Right lobe of liver (tissue), 6 donors: ENCODE measurements around the gene SPATA2L. TPM values are rescaled to one million over a fixed set of nuclear protein-coding genes. Genes with fewer than 3 reads are reported as not detected.

Source experiments
- ATAC-seq, 4 donors: fragments of 200-7000 bp; cut with Tn5 transposase; one replicate each; pipeline ENCODE4 v1.9.1; 2020; ENCODE audit warnings: mild to moderate bottlenecking in 4 of 4, moderate library complexity in 4 of 4
- DNase-seq, 3 donors: peaks; one replicate each; pipeline ENCODE4 v3.0.0-alpha.2; 2020
- H3K27ac ChIP-seq, 3 donors: fragments of 200-600 bp; one replicate each; pipeline ENCODE4 v1.8.0; 2022
- H3K27me3 ChIP-seq, 2 donors: fragments of 200-600 bp; one replicate each; pipeline ENCODE4 v1.8.0; 2022
- H3K36me3 ChIP-seq, 4 donors: fragments of 200-600 bp; sonication (generic) in 1 of 4; one replicate each; pipeline versions ENCODE4 v1.5.1 to v1.8.0; 2017 to 2022; ENCODE audit warnings: control low read depth in 1 of 4
- H3K4me1 ChIP-seq, 4 donors: fragments of 200-600 bp; sonication (generic) in 1 of 4; one replicate each; pipeline versions ENCODE4 v1.5.1 to v1.8.0; 2017 to 2022; ENCODE audit warnings: control low read depth in 1 of 4
- H3K4me3 ChIP-seq, 3 donors: fragments of 200-600 bp; one replicate each; pipeline ENCODE4 v1.8.0; 2022
- H3K9me3 ChIP-seq, 4 donors: fragments of 200-600 bp; sonication (generic) in 1 of 4; one replicate each; pipeline versions ENCODE4 v1.5.1 to v1.8.0; 2017 to 2022; ENCODE audit warnings: control low read depth in 1 of 4
- CTCF ChIP-seq, 4 donors: fragments of 200-600 bp in 3 of 4; fragments of 450-650 bp in 1 of 4; IDR thresholded peaks; one replicate each; pipeline versions ENCODE4 v1.5.1 to v1.8.0; 2016 to 2022; ENCODE audit warnings: antibody characterized with exemption in 4 of 4, mild to moderate bottlenecking in 2 of 4
- POLR2A ChIP-seq: fragments of 450-650 bp; IDR thresholded peaks from one replicate; pipeline ENCODE4 v1.6.1; 2017; ENCODE audit warnings: antibody characterized with exemption, mild to moderate bottlenecking
- WGBS: methylation state at CpG from one replicate; pipeline ENCODE4 v1.1.6; 2018; ENCODE audit warnings: low coverage, low lambda C conversion rate; ENCODE audit not compliant: insufficient coverage; ENCODE audit errors: missing lambda C conversion rate; 5-methylcytosine and 5-hydroxymethylcytosine counted together
- intact Hi-C, 2 donors: fragments of 100-400 bp; cut with DNase I; formaldehyde crosslinking; loops; one replicate each; pipeline versions ENCODE4 v1.11.2 to v1.14.1; 2022
- total RNA-seq, 6 experiments: library from RNA; depleted of rRNA in 2 of 6; stranded (reverse); fragments of >200 nt in 2 of 6; fragmentation: NEBNext Ultra II Directional in 3 of 6; extraction: Animal tissue kit (Norgen Biotek cat#: 25700) in 3 of 6; gene quantifications; one replicate each; pipeline versions ENCODE4 v1.1.0 to v1.2.4, GENCODE V29; 2016 to 2023
- donor health status: DM: no; HTN: yes; CAD: no.
- donor health status: DM: no; HTN: no; CAD: no.
- donor health status: DM: no; HTN: no; CAD: no.
- donor health status: DM: no; HTN: yes; CAD: no.
- donor health status: DM: no; HTN: yes; CAD: no.

SPATA2L gene
- total RNA-seq, 6 experiments from 2014 or later = 5.6 to 17.9 (median 11.2) TPM

DNA sequence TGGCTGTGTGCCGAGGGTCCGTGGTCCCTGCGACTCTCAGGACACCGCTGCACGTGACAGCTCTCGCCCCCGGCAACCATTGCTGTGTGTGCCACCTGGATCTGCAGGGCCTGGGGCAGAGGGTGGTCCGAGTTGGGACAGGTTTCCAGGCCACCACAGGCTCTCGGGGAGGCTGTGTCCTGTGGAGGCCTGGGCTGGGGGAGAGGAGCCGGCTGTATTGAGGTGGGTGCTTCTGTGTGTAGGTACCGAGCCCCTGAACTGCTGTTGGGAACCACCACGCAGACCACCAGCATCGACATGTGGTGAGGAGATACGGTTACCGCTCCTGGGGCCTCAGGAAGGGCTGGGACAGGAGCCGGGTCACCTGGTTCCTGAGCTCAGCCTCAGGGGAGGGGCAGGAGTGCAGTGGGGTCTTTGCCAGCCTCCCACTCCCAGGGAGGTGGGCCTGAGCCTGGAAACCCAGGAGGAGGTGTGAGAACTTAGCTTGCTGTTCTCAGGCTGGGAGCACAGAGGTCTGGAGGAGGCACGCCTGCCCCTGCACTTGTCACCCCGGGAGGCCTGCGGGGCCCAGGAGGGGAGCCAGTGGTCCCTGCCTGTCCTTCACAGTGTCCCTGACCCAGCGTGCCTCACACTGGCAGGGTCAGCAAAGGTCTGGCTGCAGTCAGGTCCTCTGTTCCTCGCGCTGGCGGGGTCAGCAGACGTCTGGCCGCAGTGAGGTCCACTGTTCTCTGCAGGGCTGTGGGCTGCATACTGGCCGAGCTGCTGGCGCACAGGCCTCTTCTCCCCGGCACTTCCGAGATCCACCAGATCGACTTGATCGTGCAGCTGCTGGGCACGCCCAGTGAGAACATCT is 7.3 kb downstream of the SPATA2L start:
- WGBS = no CpG with 5 or more reads among the region's 32 CpGs
- peaks cover 0 to 3% (median 1%) of the 10 kb centered on the region in 4 donors for H3K4me1 ChIP-seq
- no peaks in the 10 kb centered on the region for H3K9me3 ChIP-seq
- no peak overlapping the region for H3K27ac ChIP-seq
- no peak for ATAC-seq
- H3K36me3 ChIP-seq = peaks cover 0 to 50% (median 13%) of the 10 kb centered on the region in 4 donors
- TF ChIP-seq POLR2A = no peak
- no peak for TF ChIP-seq CTCF (IDR thresholded peaks at IDR 0.05)
- no peak overlapping the region for H3K4me3 ChIP-seq
- H3K27me3 ChIP-seq = no peaks in the 10 kb centered on the region
- intact Hi-C loops = no loop called here
- DNase-seq = peak in 1 of 3 donors; percentile 51

GRCh38 chr16:89693289-89693731 is 8.2 kb downstream of the SPATA2L start:
- intact Hi-C loops = no loop called here
- H3K4me1 ChIP-seq = peaks cover 0 to 3% (median 1%) of the 10 kb centered on the region in 4 donors
- DNase-seq = peak in 1 of 3 donors; percentile 43

GRCh38 chr16:89691986-89692569 is 9.4 kb downstream of the SPATA2L start:
- TF ChIP-seq POLR2A (no peak), CTCF (IDR thresholded peaks at IDR 0.05) (no peak)
- Histone ChIP-seq H3K4me1 (peaks cover 0 to 13% (median 8%) of the 10 kb centered on the region in 4 donors), H3K36me3 (peaks cover 0 to 52% (median 12%) of the 10 kb centered on the region in 4 donors), H3K27me3 (no peaks in the 10 kb centered on the region), H3K9me3 (no peaks in the 10 kb centered on the region), H3K27ac (no peak overlapping the region), H3K4me3 (no peak overlapping the region)
- DNase-seq (no peak), ATAC-seq (no peak)
- WGBS = 100% methylated on average over 1 of the region's 13 CpGs
- intact Hi-C loops = no loop called here

More at GRCh38 chr16:89693289-89693731, 8.2 kb downstream of the SPATA2L start:
- Histone ChIP-seq H3K9me3 (no peaks in the 10 kb centered on the region), H3K4me3 (no peak overlapping the region), H3K27me3 (no peaks in the 10 kb centered on the region), H3K36me3 (peaks cover 0 to 52% (median 13%) of the 10 kb centered on the region in 4 donors), H3K27ac (no peak overlapping the region)
- no peak for ATAC-seq
- TF ChIP-seq POLR2A (no peak), CTCF (IDR thresholded peaks at IDR 0.05) (no peak)
- no CpG with 5 or more reads among the region's 11 CpGs for WGBS

DNA sequence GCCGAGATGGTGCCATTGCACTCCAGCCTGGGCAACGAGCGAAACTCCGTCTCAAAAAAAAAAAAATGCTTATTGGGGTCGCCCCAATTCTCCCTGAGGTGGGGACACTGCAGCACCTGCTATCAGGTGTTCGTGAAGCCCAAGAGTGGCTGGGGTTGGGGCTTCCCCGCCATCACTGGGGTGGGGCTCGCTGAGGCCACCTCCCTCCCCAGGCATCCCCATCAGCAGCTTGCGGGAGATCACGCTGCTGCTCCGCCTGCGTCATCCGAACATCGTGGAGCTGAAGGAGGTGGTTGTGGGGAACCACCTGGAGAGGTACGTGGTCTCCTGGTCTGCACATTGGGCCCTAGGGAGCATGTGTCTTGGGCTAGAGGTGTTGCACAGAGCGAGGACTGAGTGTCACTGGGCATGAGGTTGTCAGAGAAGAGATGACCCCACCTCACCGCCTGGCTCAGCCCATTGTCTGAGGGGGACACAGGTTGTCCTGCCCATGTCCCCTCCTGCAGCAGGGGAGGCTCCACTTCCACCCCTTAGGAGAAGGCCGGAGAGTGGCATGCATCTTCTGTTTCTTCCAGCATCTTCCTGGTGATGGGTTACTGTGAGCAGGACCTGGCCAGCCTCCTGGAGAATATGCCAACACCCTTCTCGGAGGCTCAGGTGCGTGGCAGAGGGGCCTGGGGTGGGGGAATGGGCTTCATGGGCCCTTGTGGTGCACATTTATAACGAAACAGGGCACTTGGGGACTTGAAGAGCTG is 10.1 kb downstream of the SPATA2L start:
- Histone ChIP-seq H3K36me3 (peaks cover 0 to 52% (median 12%) of the 10 kb centered on the region in 4 donors), H3K4me1 (peaks cover 0 to 13% (median 8%) of the 10 kb centered on the region in 4 donors), H3K9me3 (no peaks in the 10 kb centered on the region), H3K4me3 (no peak overlapping the region), H3K27ac (no peak overlapping the region), H3K27me3 (no peaks in the 10 kb centered on the region)
- intact Hi-C loops = no loop called here
- no peak for ATAC-seq
- WGBS = 100% methylated on average over 2 of the region's 21 CpGs
- TF ChIP-seq POLR2A (no peak), CTCF (IDR thresholded peaks at IDR 0.05) (no peak)
- no peak for DNase-seq
